Bronchial smooth muscle cell (primary cell): Measurements from ENCODE around the gene KLF2. TPM values are rescaled to one million over a fixed set of nuclear protein-coding genes. Genes with fewer than 3 reads are reported as not detected.

ENCODE experiments used
- total RNA-seq: library from RNA; depleted of rRNA; stranded (reverse); fragments of >200 nt; gene quantifications from 2 replicates; pipeline ENCODE4 v1.2.1, GENCODE V29; 2014

Gene KLF2
- 0.34 and 0.63 TPM in 2 replicates for total RNA-seq

GRCh38 chr19:16324384-16325160 is at the start of gene KLF2:
KLF2 (plus strand) TSS chr19:16324826; CDS start chr19:16324924, 98 bp downstream.

Other genes with a start within 250 kb of the KLF2 start
- 672 and 702 TPM in 2 replicates for gene TPM4, start 248.3 kb upstream of the KLF2 start, total RNA-seq
- gene RAB8A, start 212.9 kb upstream of the KLF2 start, total RNA-seq: 53.9 and 72.3 TPM in 2 replicates
- not detected in 2 replicates for gene HSH2D, start 181.1 kb upstream of the KLF2 start, total RNA-seq
- not detected in 2 replicates for gene CIB3, start 151.3 kb upstream of the KLF2 start, total RNA-seq
- 87.3 and 97.7 TPM in 2 replicates for gene FAM32A, start 139.4 kb upstream of the KLF2 start, total RNA-seq
- 49.0 and 66.0 TPM in 2 replicates for gene AP1M1, start 126.9 kb upstream of the KLF2 start, total RNA-seq
- 7.7 and 8.8 TPM in 2 replicates for gene EPS15L1, start 147.1 kb downstream of the KLF2 start, total RNA-seq
- gene CALR3, start 171.3 kb downstream of the KLF2 start, total RNA-seq: 0.16 TPM in 1 of 2 replicates, not detected in the other
- 2.0 and 2.6 TPM in 2 replicates for gene C19orf44, start 171.6 kb downstream of the KLF2 start, total RNA-seq
- gene CHERP, start 217.6 kb downstream of the KLF2 start, total RNA-seq: 4.4 and 4.6 TPM in 2 replicates
- 11.0 and 12.6 TPM in 2 replicates for gene SLC35E1, start 247.6 kb downstream of the KLF2 start, total RNA-seq